Stimulated activated CD8-positive, alpha-beta memory T cell treated with anti-CD3 and anti-CD28 coated beads, Interleukin-4, amount 100 ng/mL, for 4 hours (primary cell): Measurements from ENCODE around the gene CBLN1.

Experiments used
- DNase-seq, 2 donors: peaks; one replicate each; pipeline ENCODE4 v3.0.0-alpha.2; 2020; ENCODE audit warnings: low read depth in 2 of 2, low spot score in 1 of 2

CBLN1 gene

GRCh38 chr16:49281480-49281842 lies at the start of gene CBLN1:
Gene CBLN1 (minus strand): TSS chr16:49281838. CDS start chr16:49281465, 373 bp downstream.
- DNase-seq: no peak

- no peak for DNase-seq
Measured at GRCh38 chr16:49330562-49331201, 49.0 kb upstream of the CBLN1 start.

DNA sequence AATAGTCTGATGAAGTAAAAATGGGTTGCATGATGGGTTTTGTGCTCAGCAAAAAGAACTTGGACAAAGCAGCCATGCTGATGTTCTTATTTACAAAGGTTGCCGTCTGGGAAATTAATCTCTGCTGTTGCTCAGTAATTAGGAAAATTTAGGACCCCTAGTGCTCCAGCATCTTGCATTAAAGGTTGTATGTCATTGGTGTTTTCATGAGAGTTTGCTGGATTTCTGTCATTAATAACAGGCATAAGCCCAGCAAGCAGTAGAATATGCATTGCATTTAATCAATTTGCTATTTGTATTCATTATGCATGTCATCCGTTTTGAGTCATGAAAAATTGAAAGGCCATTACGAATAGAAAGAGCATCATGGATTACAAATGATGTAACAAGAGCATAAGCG lies 46.7 kb upstream of the CBLN1 start:
- no peak for DNase-seq

DNA sequence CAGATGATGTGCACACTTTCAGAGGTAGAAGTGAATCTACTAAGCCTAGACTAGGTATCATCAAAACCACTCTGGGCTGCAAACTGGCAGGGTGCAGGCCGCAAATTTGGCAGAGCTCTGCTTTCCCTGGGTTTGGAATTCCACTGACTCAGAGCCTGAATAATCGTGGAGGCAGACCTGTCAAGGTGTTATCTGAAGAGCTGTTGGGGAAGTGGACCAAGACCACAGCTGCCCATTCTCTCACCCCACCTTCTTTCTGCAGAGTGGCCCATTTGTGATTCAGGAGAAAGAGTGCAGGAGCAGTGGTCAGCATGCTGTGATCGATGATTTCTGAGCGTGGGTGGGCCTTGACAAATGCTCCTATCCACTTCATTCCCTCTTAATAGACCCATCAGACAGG lies 45.8 kb upstream of the CBLN1 start:
- DNase-seq: no peak

DNA sequence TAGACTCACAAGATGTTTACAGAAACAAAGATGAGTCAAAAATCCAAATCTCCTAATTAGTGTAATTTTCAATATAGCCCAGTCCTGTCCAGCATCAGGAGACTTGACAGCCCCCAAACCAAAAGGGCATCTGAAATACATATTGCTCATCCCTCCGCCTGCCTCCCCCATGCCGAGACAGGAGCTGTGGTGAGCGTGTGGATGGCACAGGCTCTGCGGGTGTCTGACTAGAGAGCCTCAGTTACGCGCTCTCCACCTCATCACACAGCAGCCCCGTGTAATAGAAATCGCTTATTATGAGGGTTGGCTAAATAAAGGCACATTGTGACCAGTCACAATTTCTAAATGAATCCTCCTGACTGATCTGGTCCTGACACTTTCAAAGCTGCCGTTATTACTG lies 43.1 kb upstream of the CBLN1 start:
- no peak for DNase-seq

DNA sequence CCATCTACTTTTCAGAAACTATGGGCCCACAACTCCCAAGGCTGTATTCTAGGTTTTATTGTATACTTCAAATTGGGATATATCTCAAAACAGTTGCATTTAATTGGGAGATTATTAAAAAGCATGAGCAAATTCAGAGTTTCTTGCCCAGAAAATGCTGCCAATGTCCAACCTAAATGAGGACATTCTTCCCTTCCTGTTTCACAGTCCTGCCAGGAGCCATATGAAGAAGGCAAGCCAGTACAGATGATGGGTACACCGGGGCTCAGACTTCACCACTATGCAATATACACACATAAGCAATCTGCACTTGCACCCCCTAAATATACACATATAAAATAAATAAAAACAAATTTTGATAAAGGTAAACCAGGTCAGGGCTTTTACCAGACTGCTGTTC lies 34.0 kb upstream of the CBLN1 start:
- no peak for DNase-seq

GRCh38 chr16:49312389-49312985 lies 30.8 kb upstream of the CBLN1 start:
- no peak for DNase-seq

- no peak for DNase-seq
Measured at GRCh38 chr16:49311823-49312222, 30.2 kb upstream of the CBLN1 start.

GRCh38 chr16:49307176-49307575 lies 25.5 kb upstream of the CBLN1 start:
- no peak for DNase-seq

DNA sequence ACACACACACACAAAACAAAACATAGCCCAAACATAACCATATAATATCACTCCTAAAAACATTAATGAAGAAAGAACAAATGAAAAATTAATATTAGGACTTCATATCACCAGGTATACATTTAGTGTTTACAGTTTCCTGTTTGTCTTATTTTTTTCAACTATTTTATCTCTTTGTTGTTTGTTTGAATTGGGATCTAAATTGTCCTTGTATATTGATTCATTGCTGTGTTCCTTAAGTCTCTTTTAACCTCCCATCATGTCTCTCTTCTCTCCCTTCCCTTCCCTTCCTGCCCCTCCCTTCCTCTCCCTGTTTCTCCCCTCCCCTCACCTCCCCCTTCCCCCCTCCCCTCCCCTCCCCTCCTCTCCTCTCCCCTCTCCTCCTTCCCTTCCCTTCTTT lies 23.8 kb upstream of the CBLN1 start:
- no peak for DNase-seq

GRCh38 chr16:49292413-49292812 lies 10.8 kb upstream of the CBLN1 start:
- DNase-seq: no peak

- no peak for DNase-seq
Measured at GRCh38 chr16:49287572-49287971, 5.9 kb upstream of the CBLN1 start.

GRCh38 chr16:49284962-49285361 lies 3.3 kb upstream of the CBLN1 start:
- no peak for DNase-seq

DNA sequence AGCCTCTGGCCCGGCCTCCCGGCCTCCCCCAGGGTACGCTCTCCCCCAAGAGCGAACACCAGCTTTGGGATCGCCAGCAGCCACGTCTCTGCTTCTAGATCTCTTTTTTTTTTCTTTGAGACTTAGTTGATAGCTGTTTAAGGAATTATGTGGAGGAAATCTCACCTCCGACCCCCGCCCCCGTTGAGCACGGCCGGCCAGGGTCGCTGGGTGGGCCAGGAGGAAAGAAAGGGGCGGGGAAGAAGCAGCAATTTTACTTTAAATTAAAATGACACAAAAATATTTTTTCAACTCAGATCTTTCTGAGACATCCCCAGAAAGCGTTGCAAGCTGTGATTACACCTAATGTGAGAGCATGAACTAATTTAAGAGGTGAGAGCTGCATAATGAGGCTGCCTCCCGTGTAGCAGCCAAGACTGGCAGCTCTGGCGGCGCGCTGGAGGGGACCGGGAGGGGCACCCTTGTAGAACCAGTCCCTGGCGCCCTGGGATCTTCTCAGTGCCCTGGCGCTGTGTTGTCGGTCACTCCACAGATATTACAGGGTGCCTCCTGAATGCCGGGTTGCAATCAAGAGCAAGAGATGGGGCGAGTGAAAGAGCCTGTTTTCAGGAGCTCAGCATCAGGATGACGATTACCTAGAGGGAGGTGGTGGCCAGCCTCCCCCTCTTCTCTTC lies 1.9 kb upstream of the CBLN1 start:
- no peak for DNase-seq

- DNase-seq: no peak
Measured at GRCh38 chr16:49282690-49283375, 1.2 kb upstream of the CBLN1 start.

- DNase-seq: no peak
Measured at GRCh38 chr16:49281843-49282642, 405 bp upstream of the CBLN1 start.

DNA sequence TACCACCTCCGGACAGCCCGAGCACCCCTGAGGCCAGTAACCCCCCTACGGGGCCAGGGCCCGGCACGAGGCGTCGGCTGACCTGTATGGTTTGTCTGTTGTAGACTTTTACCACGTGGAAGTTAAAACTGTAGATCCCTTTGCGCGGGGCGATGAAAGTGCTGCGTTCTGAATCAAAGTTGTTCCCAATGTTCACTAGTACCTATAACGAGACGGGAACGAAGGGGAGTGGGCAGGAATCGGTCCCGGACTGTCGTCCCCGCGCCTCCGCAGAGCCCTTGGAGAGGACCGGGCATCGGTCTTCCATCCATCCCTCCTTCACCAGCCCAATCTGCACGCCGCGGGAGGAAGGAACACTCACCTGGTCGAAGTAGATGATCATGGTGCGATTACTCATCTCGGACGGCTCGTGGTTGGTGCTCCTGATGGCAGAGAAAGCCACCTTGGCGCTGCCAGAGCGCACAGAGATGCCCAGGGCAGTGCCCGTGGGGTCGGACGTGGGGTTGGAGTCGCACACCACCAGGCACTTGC lies 732 bp downstream of the CBLN1 start:
- DNase-seq: no peak

DNA sequence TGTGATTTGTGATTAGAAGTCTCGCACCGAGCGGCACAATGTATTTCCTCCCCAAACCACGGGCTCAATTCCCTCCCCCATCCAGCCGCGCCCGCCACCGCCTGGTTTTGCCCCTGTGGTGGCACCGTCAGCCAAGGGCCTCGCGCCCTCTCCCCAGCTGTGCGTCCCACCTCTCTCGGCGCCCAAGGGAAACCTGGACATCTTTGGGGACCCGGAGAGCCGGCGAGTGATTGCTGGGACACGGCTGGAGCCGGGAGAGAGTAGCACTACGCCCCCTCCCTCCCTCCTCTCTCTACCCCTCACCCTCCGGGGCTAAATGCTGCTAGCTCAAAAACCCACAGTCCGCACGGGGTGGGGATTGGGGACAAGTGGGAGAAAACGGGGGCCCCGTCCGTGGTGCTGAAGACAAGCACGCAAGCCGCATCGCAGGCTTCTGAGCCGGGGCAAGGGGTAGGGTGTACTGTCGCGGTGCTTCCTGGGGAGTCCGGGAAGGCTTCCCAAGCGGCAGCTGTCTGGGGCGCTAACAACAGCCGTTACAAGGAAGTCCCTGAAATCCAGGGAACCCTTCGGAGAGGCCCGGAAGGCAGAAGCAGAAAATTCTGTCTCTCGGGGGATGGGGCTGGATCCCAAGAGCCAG lies 1.4 kb downstream of the CBLN1 start:
- no peak for DNase-seq

DNA sequence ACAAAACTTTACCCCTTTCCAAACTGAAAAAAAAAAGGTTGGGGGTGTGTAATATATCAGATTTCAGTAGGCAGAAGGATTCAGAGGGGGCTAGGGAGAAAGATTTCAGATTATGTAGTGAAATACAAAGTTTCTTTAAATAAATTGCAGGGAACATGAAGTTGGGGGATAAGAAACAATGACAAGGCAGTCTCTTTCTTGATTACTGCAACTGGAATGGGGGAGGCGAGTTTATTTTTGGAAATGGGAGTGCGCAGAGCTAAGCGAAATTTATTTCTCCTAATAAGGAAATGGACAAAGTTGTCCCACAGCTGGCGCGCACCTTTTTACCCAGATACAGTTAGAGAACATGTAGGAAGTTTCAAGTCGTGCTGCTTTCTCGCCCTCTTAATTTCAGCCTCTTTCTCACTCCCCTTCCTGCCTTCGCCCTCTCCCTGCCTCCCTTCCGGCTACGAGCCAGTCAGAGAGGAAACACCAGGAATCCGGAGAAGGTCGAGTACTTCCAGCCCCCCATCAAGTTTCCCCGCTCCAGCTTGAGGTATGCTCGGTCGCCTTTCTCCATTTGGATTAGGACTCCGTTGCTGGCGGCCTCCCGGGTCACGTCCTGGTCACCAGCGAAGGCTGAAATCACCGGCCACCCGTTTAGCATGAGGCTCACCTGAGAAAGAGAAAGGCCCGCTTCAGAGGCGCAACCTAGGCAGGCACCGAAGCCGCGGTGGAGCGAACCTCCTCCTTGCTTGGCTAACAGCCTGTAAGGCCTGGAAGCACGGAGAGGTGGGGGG lies 2.5 kb downstream of the CBLN1 start:
- no peak for DNase-seq

- no peak for DNase-seq
Measured at GRCh38 chr16:49278567-49278827, 3.1 kb downstream of the CBLN1 start.
